HG02798 (cell line): ENCODE data around the gene ERI3.

ENCODE experiments used
- ATAC-seq: cut with Tn5 transposase; IDR thresholded peaks from one replicate; pipeline ENCODE4 v1.9.1; 2021; ENCODE audit warnings: mild to moderate bottlenecking; ENCODE audit not compliant: unreplicated experiment, poor library complexity

The ERI3 gene

DNA sequence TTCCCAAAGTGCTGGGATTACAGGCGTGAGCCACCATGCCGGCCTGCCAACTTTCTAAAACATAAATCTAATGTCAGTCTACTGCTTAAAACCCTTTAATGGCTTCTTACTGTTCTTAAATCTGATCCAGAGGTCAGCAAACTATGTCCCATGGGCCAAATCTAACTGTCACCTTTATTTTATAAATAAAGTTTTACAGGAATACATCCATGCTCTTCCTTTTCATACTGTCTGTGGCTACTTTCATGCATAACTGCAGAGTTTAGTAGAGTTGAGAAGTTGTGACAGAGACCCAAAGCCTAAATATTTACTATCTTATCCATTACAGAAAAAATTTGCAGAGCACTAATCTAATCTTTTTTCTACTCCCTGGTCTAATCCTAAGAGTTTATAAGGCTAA is 3.8 kb downstream of the ERI3 start:
- no peak for ATAC-seq

DNA sequence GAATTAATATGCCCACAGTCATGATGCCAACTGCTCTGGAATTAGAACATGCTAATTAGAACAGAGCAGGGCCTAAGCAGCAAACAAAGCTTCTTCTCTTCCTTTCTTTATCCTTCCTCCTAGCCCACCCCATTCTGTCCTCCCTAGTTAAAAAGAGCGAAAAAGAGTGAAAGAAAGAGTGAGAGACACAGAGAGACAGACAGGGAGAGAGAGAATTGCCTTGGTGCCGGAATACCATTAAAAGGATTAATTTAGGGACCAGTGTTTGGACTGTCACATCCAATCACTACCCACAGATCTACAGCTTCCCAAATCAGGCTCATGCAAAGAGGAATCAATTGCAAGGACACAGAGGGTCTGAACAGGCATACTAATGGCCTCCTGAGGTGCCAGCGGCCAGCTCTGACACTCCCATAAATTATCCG is 7.0 kb downstream of the ERI3 start:
- ATAC-seq = no peak

DNA sequence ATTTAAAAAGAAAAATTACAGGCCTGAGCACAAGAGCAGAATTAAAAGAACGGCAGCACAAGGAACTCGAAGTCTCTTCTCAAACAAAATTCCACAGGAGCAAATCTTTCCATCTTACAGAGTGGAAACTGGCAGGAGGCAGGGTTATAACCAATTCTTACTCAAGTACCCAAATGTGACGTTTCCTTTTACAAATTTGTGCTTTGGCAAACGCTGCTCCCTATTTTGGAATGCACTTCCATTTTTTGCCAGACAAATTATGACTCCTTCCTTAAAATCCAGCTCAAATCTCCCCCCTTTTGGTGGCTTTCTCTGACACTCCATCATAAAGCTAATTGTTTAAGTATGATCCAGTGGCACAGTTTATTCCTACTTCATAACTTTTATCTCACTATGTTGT is 7.8 kb downstream of the ERI3 start:
- ATAC-seq = no peak

- no peak for ATAC-seq
These were observed 8.2 kb downstream of the ERI3 start for GRCh38 chr1:44346878-44347277.

GRCh38 chr1:44346184-44346583 is 8.9 kb downstream of the ERI3 start:
- no peak for ATAC-seq

GRCh38 chr1:44345187-44345775 is 9.8 kb downstream of the ERI3 start:
- no peak for ATAC-seq

DNA sequence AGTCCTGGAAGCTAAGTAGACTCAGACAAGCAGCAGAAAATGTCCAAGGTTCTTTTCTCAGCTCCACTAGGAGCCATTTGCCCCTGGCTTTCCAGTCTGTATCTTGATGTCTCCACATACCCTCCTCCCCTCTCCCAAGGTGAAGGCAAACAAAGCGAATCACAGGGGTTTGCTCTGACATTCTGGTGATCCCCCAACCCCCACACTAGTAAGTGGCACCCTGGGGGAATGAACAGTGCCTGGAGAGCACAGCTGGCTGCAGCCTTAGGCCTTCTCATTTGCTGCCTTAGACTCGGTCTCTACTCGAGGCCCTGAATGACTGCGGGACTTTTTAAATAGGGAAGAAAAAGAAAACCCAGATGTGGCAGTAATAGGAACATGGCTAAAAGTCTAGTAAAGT is 15.3 kb downstream of the ERI3 start:
- no peak for ATAC-seq

- no peak for ATAC-seq
These were observed 16.9 kb downstream of the ERI3 start for GRCh38 chr1:44338136-44338535.

DNA sequence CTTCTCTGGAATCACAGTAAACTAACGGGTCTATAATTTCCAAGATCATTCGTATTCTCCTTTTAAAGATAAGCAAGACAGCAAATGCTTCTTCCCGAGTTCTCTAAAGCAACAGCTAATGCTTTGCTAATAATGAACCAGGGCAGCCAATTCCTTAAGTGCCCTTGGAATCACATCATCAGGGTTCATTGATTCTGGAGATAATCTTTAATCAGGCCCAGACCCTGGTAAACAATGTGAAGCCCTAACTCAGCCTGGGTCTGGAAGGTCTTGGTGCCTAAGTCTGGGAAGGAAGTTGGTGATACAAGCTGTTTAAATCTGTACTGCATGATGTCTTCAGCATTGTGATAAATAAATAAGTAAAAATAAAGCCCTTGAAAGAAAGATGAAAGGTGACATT is 18.4 kb downstream of the ERI3 start:
- no peak for ATAC-seq

DNA sequence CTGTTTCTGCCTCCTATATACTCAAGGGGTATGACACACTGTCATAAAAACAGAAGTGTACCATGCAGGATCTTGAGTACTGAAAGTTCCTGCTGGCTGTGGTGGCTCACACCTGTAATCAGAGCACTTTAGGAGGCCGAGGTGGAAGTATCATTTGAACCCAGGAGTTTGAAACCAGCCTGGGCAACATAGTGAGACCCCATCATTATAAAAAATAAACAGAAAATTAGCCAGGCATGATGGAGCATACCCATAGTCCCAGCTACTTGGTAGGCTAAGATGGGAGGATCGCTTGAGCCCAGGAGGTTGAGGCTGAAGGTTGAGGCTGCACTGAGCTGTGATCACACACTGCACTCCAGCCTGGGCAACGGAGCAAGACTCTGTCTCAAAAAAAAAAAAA is 20.1 kb downstream of the ERI3 start:
- no peak for ATAC-seq

DNA sequence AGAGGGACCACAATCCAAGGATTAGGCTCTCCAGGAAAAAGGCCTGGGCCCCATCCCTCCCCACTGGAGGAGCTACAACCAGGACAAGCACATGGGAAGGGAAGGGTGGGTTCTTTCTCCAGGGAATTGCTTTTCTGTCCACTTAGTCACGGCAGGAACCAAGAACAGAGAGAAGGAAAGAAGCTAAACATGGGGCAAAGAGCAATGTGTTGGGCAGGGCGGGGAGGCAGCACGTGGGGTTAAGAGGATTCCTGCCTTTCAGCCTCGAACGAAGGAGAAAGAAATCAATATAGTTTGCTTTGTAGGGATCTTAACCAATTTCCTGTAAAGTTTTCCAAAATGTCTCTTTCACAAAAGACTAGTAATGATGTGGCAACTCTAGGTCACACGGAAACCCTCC is 21.7 kb downstream of the ERI3 start:
- ATAC-seq = no peak

DNA sequence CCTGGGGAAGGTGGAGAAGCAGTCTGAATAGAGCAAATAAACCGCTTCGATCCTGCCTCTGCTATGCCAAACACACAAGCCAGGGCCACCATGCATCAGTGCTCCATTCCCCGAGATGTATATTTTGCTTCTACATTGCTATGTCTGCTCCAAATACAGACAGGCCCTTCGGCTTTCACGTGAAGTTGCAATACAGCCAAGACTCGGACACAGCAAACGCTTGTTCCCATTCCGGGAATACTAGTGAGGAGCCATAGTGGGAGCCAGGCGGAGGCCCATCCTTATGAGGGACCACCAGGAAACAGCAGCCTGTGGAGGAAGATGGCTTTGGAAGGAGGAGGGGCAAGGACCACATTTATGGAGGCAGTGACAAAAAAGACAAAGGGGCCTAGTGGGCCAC is 22.6 kb downstream of the ERI3 start:
- ATAC-seq = no peak

DNA sequence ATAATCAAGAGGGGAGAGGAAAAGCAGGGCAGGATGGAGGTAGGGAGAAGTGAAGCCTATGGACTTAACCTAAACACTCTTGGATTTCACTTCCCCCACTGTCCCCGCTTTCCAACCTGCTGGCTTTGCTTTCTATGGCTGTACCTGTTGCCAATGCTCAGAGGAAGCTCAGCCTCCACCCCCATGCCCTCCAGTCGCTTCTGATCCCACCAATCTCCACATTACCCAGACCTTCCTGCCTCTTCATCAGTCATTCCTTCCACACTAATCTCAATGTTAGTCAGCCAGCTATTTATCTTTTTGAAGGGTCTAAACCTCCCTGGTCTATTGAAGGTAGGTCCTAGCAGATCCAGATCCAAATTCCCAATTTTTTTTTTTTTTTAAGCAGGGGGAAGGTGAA is 24.1 kb downstream of the ERI3 start:
- ATAC-seq = no peak

- ATAC-seq = no peak
These were observed 26.2 kb downstream of the ERI3 start for GRCh38 chr1:44328671-44329416.

DNA sequence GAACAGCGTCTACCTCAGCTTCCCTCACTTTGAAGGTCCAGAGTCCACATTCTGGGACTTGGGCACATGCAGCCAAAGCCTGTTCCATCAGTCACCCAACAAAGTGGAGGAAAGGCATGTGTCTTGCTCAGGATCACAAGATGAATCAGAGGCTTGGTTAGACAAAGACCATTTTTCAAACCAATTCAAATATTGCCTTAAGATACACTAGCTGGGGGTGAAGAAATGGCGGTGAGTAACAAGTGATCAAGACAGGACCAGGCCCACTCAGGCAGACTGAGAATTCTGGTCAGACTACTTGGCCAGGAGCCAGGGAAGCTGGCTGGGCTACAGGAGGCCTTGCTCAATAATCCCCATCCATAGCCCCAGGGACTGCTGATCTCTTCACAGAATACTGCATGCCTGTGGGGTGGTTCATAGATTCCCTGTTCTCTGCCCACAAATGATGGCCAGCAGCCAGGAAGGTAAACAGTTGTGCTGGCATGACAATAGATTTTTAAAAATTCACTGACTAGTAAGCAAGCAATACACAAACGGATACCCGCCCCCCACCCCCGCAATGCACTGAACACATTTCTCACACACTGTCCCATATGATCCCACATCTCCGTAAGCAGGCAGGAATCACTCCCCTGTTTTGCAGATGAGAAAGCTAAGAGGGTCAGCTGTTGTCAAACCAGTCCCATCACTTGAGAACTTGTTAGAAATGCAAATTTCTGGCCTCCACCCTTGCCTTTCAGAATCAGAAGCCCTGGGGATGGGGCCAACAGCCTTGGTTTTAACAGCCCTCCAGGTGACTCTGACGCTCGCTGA is 27.2 kb downstream of the ERI3 start:
- ATAC-seq = no peak

GRCh38 chr1:44326821-44327465 is 28.1 kb downstream of the ERI3 start:
- no peak for ATAC-seq

DNA sequence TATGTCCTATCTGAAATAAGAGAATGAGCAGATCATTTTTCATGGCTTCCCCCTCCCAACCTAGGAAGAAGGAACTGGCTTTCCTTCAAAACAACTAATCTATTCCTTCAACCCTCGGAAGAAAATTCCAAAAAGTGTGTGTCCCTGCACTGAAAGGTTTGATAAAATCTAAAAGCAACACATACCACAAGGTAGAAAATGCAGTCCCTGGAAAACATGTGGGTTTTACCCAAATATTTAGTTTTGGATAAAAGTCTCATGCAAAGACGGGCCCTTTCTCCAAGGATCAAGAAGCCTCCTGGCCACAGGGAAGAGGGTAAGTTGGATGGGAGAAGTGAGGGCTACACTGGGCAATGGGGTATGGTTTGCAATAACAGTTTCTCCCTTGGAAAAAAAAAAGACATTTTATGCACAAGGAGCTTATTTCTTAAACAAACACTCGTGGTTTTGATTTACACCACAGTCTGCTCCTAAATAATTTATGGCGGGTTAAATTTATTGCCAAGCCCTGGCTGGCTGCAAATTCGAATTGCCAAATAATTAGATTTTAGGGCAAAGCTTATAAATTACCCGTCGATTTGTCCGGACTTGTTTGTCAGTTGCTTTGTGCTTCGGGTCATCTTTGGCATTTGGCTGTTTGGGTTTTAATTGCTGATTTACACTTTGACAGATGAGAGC is 28.9 kb downstream of the ERI3 start:
- no peak for ATAC-seq

- no peak for ATAC-seq
These were observed 31.1 kb downstream of the ERI3 start for GRCh38 chr1:44323947-44324346.

DNA sequence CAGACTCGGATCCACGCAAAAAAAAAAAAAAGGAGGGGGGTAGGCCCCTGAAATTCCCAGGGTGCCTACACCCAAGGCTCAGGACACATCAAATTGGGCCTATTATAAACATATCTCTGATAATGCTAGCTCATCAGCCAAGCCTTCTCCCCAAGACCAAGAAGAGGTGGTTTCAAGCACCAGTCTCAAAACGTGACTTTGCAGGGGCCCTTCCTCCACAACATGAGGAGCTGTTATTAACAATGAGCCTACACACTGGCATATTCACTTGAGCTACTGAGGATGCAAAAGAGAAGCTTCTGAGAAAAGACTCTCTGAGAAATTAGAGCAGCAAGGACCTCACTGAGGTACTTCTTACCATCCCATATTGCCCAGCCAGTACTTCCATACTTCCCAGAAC is 32.7 kb downstream of the ERI3 start:
- ATAC-seq = no peak

DNA sequence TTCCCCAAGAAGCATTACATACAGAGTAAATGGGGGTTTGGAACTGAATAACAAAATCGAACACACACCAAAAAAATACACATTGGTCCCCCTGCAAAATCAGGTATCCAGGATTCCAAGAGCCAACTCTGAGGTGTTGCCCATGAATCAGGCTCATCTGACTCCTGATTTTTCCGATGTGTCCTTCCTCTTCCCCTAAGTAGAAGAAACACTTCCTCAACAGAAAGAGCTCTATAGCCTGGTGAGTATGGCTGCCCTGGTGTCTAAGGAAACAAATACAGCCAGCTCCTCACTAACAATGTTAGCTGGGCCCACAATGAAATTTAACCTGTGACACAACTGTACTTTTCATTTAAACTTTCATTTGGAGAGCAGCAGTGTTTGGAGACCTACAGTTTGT is 33.6 kb downstream of the ERI3 start:
- ATAC-seq = no peak
